Kidney (tissue), 14 donors: ENCODE results near the gene MEDAG. TPM values are rescaled to one million over a fixed set of nuclear protein-coding genes. Genes with fewer than 3 reads are reported as not detected.

Experiments used
- DNase-seq, 5 donors: peaks; one replicate each; pipeline ENCODE4 v3.0.0-alpha.2; 2013 to 2020
- FAIRE-seq: peaks from 2 replicates; lab custom pipeline; 2012; peaks lifted over from hg19 to GRCh38; lab: Jason Lieb, UNC
- H3K27ac ChIP-seq, 2 donors: one replicate each; pipeline ENCODE4 v1.7.0; 2013; ENCODE audit warnings: low read depth in 2 of 2, low read length in 2 of 2, inconsistent platforms in 1 of 2
- H3K27me3 ChIP-seq: one replicate; pipeline ENCODE4 v1.7.1; 2013; ENCODE audit warnings: low read length, inconsistent platforms; ENCODE audit not compliant: control insufficient read depth, insufficient read depth
- H3K36me3 ChIP-seq, 3 donors: one replicate each; pipeline versions ENCODE4 v1.7.0 to v1.7.1; 2013; ENCODE audit warnings: low read length in 3 of 3, control low read depth in 1 of 3, inconsistent platforms in 1 of 3; ENCODE audit not compliant: insufficient read depth in 3 of 3, control insufficient read depth in 2 of 3
- H3K4me1 ChIP-seq, 3 donors: one replicate each; pipeline versions ENCODE4 v1.7.0 to v1.7.1; 2013; ENCODE audit warnings: low read length in 3 of 3, inconsistent platforms in 1 of 3, low read depth in 1 of 3; ENCODE audit not compliant: control insufficient read depth in 2 of 3, insufficient read depth in 2 of 3
- H3K4me3 ChIP-seq, 3 donors: one replicate each; pipeline versions ENCODE4 v1.7.0 to v1.8.1; 2013; ENCODE audit warnings: low read length in 3 of 3, control low read depth in 1 of 3, inconsistent platforms in 1 of 3
- H3K9ac ChIP-seq, 3 donors: one replicate each; pipeline versions ENCODE4 v1.7.0 to v1.7.1; 2013; ENCODE audit warnings: low read length in 3 of 3, control low read depth in 1 of 3, inconsistent platforms in 1 of 3
- H3K9me3 ChIP-seq, 3 donors: one replicate each; pipeline versions ENCODE4 v1.7.0 to v1.7.1; 2013; ENCODE audit warnings: low read length in 3 of 3, control low read depth in 1 of 3, inconsistent platforms in 1 of 3; ENCODE audit not compliant: control insufficient read depth in 2 of 3, insufficient read depth in 1 of 3
- intact Hi-C: fragments of 100-400 bp; cut with DNase I; formaldehyde crosslinking; loops from one replicate; pipeline ENCODE4 v1.11.1; 2022
- polyA plus RNA-seq: library from polyadenylated mRNA; stranded (reverse); fragments of 350-450 nt; fragmentation: Illumina TruSeq; extraction: RNeasy Lipid Tissue Mini Kit (QIAGEN cat#74804); gene quantifications from one replicate; pipeline ENCODE4 v1.2.3, GENCODE V29; 2014; ENCODE audit warnings: low read depth, low replicate concordance; ENCODE audit not compliant: insufficient read depth
- total RNA-seq: library from RNA; stranded (reverse); fragmentation: NEBNext Ultra II Directional; extraction: Animal tissue kit (Norgen Biotek cat#: 25700); gene quantifications from one replicate; pipeline ENCODE4 v1.2.1, GENCODE V29; 2021
- TF ChIP-seq, protein P1 (sequence below): IDR thresholded peaks from 3 replicates; pipeline ENCODE4 v1.5.1; 2012; ENCODE audit warnings: mild to moderate bottlenecking, moderate library complexity, borderline replicate concordance; ENCODE audit not compliant: insufficient read depth; ENCODE audit errors: extremely low read depth
- donor health status: control.
- donor health status: control.
- donor health status: control.
- donor health status: control.
- donor health status: control.
- donor health status: DM: yes; HTN: yes; CAD: no.
- donor health status: Normal renal cell carcinoma (clear cell type).

Gene MEDAG
- total and polyA plus RNA-seq, 2 donors from 2014 or later, result 1.0 to 12.1 TPM

DNA sequence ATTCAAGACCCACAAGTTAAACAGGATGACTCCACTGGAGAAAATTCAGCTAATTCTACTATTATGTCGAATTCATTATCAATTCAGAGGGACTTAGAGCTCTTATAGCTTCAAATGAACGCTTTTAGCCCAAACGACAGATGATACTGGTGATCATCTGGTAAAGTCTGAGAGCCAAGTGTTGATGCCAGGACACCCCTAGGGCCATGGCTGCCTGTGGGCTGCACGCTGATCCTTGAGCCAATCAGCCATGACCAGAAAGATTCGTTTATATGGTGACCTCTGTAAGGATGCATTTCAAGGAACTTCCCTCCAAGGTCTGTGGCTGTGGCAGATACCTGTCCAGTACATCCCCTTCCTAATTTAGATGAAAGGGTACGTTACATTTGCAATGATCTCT is 10.9 kb downstream of the MEDAG start:
- no peak overlapping the region for H3K4me3 ChIP-seq
- H3K36me3 ChIP-seq, result no peaks in the 10 kb centered on the region
- H3K27me3 ChIP-seq, result no peaks in the 10 kb centered on the region
- no peaks in the 10 kb centered on the region for H3K4me1 ChIP-seq
- intact Hi-C loops, result no loop called here
- no peak overlapping the region for H3K27ac ChIP-seq
- H3K9ac ChIP-seq, result no peak overlapping the region
- no peaks in the 10 kb centered on the region for H3K9me3 ChIP-seq
- DNase-seq (no peak), FAIRE-seq (no peak)
- TF ChIP-seq, protein P1, sequence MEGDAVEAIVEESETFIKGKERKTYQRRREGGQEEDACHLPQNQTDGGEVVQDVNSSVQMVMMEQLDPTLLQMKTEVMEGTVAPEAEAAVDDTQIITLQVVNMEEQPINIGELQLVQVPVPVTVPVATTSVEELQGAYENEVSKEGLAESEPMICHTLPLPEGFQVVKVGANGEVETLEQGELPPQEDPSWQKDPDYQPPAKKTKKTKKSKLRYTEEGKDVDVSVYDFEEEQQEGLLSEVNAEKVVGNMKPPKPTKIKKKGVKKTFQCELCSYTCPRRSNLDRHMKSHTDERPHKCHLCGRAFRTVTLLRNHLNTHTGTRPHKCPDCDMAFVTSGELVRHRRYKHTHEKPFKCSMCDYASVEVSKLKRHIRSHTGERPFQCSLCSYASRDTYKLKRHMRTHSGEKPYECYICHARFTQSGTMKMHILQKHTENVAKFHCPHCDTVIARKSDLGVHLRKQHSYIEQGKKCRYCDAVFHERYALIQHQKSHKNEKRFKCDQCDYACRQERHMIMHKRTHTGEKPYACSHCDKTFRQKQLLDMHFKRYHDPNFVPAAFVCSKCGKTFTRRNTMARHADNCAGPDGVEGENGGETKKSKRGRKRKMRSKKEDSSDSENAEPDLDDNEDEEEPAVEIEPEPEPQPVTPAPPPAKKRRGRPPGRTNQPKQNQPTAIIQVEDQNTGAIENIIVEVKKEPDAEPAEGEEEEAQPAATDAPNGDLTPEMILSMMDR, result no peak

GRCh38 chr13:30918662-30919405 is 12.8 kb downstream of the MEDAG start:
- TF ChIP-seq, protein P1, result no peak
- no peak overlapping the region for H3K27ac ChIP-seq
- H3K4me1 ChIP-seq, result no peaks in the 10 kb centered on the region
- H3K27me3 ChIP-seq, result no peaks in the 10 kb centered on the region
- no peak for DNase-seq
- intact Hi-C loops, result no loop called here
- no peaks in the 10 kb centered on the region for H3K36me3 ChIP-seq
- no peaks in the 10 kb centered on the region for H3K9me3 ChIP-seq
- no peak for FAIRE-seq
- no peak overlapping the region for H3K9ac ChIP-seq
- H3K4me3 ChIP-seq, result no peak overlapping the region

- H3K27ac ChIP-seq, result no peak overlapping the region
- no peak overlapping the region for H3K9ac ChIP-seq
- intact Hi-C loops, result no loop called here
- no peaks in the 10 kb centered on the region for H3K36me3 ChIP-seq
- DNase-seq (no peak), FAIRE-seq (no peak)
- TF ChIP-seq, protein P1, result no peak
- no peak overlapping the region for H3K4me3 ChIP-seq
- H3K9me3 ChIP-seq, result no peaks in the 10 kb centered on the region
- no peaks in the 10 kb centered on the region for H3K27me3 ChIP-seq
- H3K4me1 ChIP-seq, result no peaks in the 10 kb centered on the region
Measured at GRCh38 chr13:30920162-30920909, 14.3 kb downstream of the MEDAG start.
